Stomach (tissue), 9 donors: ENCODE data around the gene RP9. TPM values are rescaled to one million over a fixed set of nuclear protein-coding genes. Genes with fewer than 3 reads are reported as not detected.

Experiments used
- DNase-seq, 2 donors: peaks; one replicate each; pipeline versions ENCODE4 v3.0.0 to v3.0.0-alpha.2; 2013 to 2019
- H3K27ac ChIP-seq, 5 donors: fragments of 200-600 bp in 4 of 5; sonication (generic) in 4 of 5; one replicate each; pipeline ENCODE4 v1.5.1; 2013 to 2019; ENCODE audit warnings: mild to moderate bottlenecking in 1 of 5, moderate library complexity in 1 of 5
- H3K27me3 ChIP-seq, 3 donors: fragments of 200-600 bp; sonication (generic); one replicate each; pipeline ENCODE4 v1.5.1; 2017 to 2019; ENCODE audit warnings: mixed run types in 1 of 3
- H3K36me3 ChIP-seq, 4 donors: fragments of 200-600 bp; sonication (generic); 1 replicate in 3 of 4; 2 replicates in 1 of 4; pipeline ENCODE4 v1.5.1; 2016 to 2019
- H3K4me1 ChIP-seq, 4 donors: fragments of 200-600 bp; sonication (generic); one replicate each; pipeline ENCODE4 v1.5.1; 2016 to 2019
- H3K4me3 ChIP-seq, 4 donors: fragments of 200-600 bp; sonication (generic) in 3 of 4; one replicate each; pipeline ENCODE4 v1.5.1; 2016 to 2019; ENCODE audit warnings: mild to moderate bottlenecking in 1 of 4
- H3K9me3 ChIP-seq, 4 donors: fragments of 200-600 bp; sonication (generic); one replicate each; pipeline ENCODE4 v1.5.1; 2016 to 2019
- CTCF ChIP-seq, 7 experiments: fragments of 450-650 bp in 4 of 7; fragments of 200-600 bp in 3 of 7; sonication (generic) in 3 of 7; IDR thresholded peaks; one replicate each; pipeline ENCODE4 v1.5.1; 2016 to 2019; ENCODE audit warnings: antibody characterized with exemption in 7 of 7, control low read depth in 2 of 7, mild to moderate bottlenecking in 1 of 7
- EP300 ChIP-seq: sonication (generic); formaldehyde crosslinking; IDR thresholded peaks from one replicate; pipeline ENCODE4 v1.6.1; 2017; ENCODE audit warnings: antibody characterized with exemption
- POLR2A ChIP-seq, 4 donors: fragments of 450-650 bp; IDR thresholded peaks; one replicate each; pipeline ENCODE4 v1.6.1; 2016; ENCODE audit warnings: antibody characterized with exemption in 4 of 4, control low read depth in 2 of 4, mild to moderate bottlenecking in 1 of 4, moderate library complexity in 1 of 4
- POLR2AphosphoS5 ChIP-seq, 3 donors: sonication (generic); formaldehyde crosslinking; IDR thresholded peaks; one replicate each; pipeline ENCODE4 v1.6.1; 2016; ENCODE audit warnings: antibody characterized with exemption in 3 of 3
- WGBS, 5 donors: extraction: QIAGEN DNeasy Blood & Tissue Kit in 3 of 5; methylation state at CpG; one replicate each; pipeline versions ENCODE4 v1.1.5 to v1.1.7; 2013 to 2018; 5-methylcytosine and 5-hydroxymethylcytosine counted together
- intact Hi-C: fragments of 100-400 bp; cut with DNase I; formaldehyde crosslinking; loops from one replicate; pipeline ENCODE4 v1.15.1; 2023; ENCODE audit warnings: low total_unique reads
- polyA plus RNA-seq, 3 donors: library from polyadenylated mRNA; stranded (reverse); fragments of 200-250 nt; gene quantifications; one replicate each; pipeline ENCODE4 v1.2.3, GENCODE V29; 2013
- total RNA-seq, 5 donors: library from RNA; depleted of rRNA; stranded (reverse); fragments of >200 nt; gene quantifications; one replicate each; pipeline versions ENCODE4 v1.1.0 to v1.2.3, GENCODE V29; 2014 to 2016
- donor health status: healthy with polysubstance abuse.
- donor health status: Bipolar disorder and iron deficiency.
- donor health status: healthy.

RP9 gene
- total and polyA plus RNA-seq, 8 donors: 2.2 to 80.0 (median 11.1) TPM; not detected in 1

- Histone ChIP-seq H3K36me3 (no peaks in the 10 kb centered on the region), H3K27ac (peak overlapping the region in 1 of 5 donors; percentile 20), H3K4me3 (no peak overlapping the region), H3K4me1 (peaks cover 12 to 52% (median 28%) of the 10 kb centered on the region in 4 donors), H3K9me3 (no peaks in the 10 kb centered on the region), H3K27me3 (no peaks in the 10 kb centered on the region)
- WGBS, 5 donors: 94 to 99% (median 97%) methylated on average over 5 of the region's 5 CpGs
- no peak for DNase-seq
- TF ChIP-seq POLR2AphosphoS5 (IDR thresholded peaks at IDR 0.05) (no peak), CTCF (IDR thresholded peaks at IDR 0.05) (no peak), POLR2A (IDR thresholded peaks at IDR 0.05) (no peak), EP300 (no peak)
- intact Hi-C loops: no loop called here
These were observed 54.0 kb downstream of the RP9 start for GRCh38 chr7:33055158-33055557.

- Histone ChIP-seq H3K4me3 (no peak overlapping the region), H3K27me3 (no peaks in the 10 kb centered on the region), H3K4me1 (peaks cover 12 to 52% (median 24%) of the 10 kb centered on the region in 4 donors), H3K36me3 (no peaks in the 10 kb centered on the region), H3K9me3 (no peaks in the 10 kb centered on the region), H3K27ac (peak overlapping the region in 1 of 5 donors; percentile 20)
- intact Hi-C loops: no loop called here
- WGBS, 5 donors: 77 to 90% (median 85%) methylated on average over 2 of the region's 2 CpGs
- TF ChIP-seq POLR2A (IDR thresholded peaks at IDR 0.05) (no peak), POLR2AphosphoS5 (IDR thresholded peaks at IDR 0.05) (no peak), CTCF (IDR thresholded peaks at IDR 0.05) (no peak), EP300 (no peak)
- no peak for DNase-seq
These were observed 54.8 kb downstream of the RP9 start for GRCh38 chr7:33054261-33054964.

- Histone ChIP-seq H3K27ac (peak overlapping the region in 1 of 5 donors; percentile 20), H3K4me3 (no peak overlapping the region), H3K27me3 (no peaks in the 10 kb centered on the region), H3K9me3 (no peaks in the 10 kb centered on the region), H3K4me1 (peaks cover 9 to 52% (median 24%) of the 10 kb centered on the region in 4 donors), H3K36me3 (no peaks in the 10 kb centered on the region)
- 14 to 44% (median 30%) methylated on average over 1 of the region's 1 CpG for WGBS, 5 donors
- TF ChIP-seq EP300 (no peak), POLR2AphosphoS5 (IDR thresholded peaks at IDR 0.05) (no peak), POLR2A (IDR thresholded peaks at IDR 0.05) (no peak), CTCF (IDR thresholded peaks at IDR 0.05) (no peak)
- intact Hi-C loops: no loop called here
- no peak for DNase-seq
These were observed 55.5 kb downstream of the RP9 start for GRCh38 chr7:33053721-33054120.

GRCh38 chr7:33050535-33051318, 58.5 kb downstream of the RP9 start:
- Histone ChIP-seq H3K4me1 (peaks cover 9 to 65% (median 32%) of the 10 kb centered on the region in 4 donors), H3K27me3 (no peaks in the 10 kb centered on the region), H3K4me3 (peak overlapping the region in 1 of 4 donors; percentile 13), H3K27ac (peak overlapping the region in 4 of 5 donors; percentile 36 to 73 (median 50)), H3K36me3 (no peaks in the 10 kb centered on the region), H3K9me3 (no peaks in the 10 kb centered on the region)
- 0 to 39% (median 0%) methylated on average over 1 of the region's 1 CpG for whole genome bisulfite sequencing, 5 donors
- DNase-seq: peak in 1 of 2 donors; percentile 84
- intact Hi-C loops: no loop called here
- no peak for TF ChIP-seq POLR2AphosphoS5 (IDR thresholded peaks at IDR 0.05)
- peak in 4 of 7 experiments; percentile 44 to 73 (median 61) for TF ChIP-seq CTCF (IDR thresholded peaks at IDR 0.05)
- no peak for TF ChIP-seq EP300
